NCI-H187 treated with DMSO at 0.1 percent for 48 hours (cell line): ENCODE measurements around the gene CEMIP.

Experiments used
- DNase-seq: peaks from one replicate; lab custom pipeline; 2025; lab: John Stamatoyannopoulos, UW

Gene CEMIP

GRCh38 chr15:80785335-80785734 is 6.2 kb downstream of the CEMIP start:
- DNase-seq = no peak

- DNase-seq = no peak
Measured at GRCh38 chr15:80785811-80786354, 6.7 kb downstream of the CEMIP start.

- DNase-seq = no peak
Measured at GRCh38 chr15:80787316-80787715, 8.1 kb downstream of the CEMIP start.

- DNase-seq = no peak
Measured at GRCh38 chr15:80788536-80788935, 9.4 kb downstream of the CEMIP start.

- DNase-seq = no peak
Measured at GRCh38 chr15:80789296-80789695, 10.1 kb downstream of the CEMIP start.

GRCh38 chr15:80789796-80790195 is 10.6 kb downstream of the CEMIP start:
- no peak for DNase-seq

GRCh38 chr15:80790236-80790635 is 11.1 kb downstream of the CEMIP start:
- DNase-seq = no peak

- DNase-seq = no peak
Measured at GRCh38 chr15:80791004-80791403, 11.8 kb downstream of the CEMIP start.

GRCh38 chr15:80796407-80796806 is 17.2 kb downstream of the CEMIP start:
- no peak for DNase-seq

GRCh38 chr15:80798911-80799310 is 19.7 kb downstream of the CEMIP start:
- no peak for DNase-seq

- DNase-seq = no peak
Measured at GRCh38 chr15:80800067-80800466, 20.9 kb downstream of the CEMIP start.

- DNase-seq = no peak
Measured at GRCh38 chr15:80801891-80802680, 22.9 kb downstream of the CEMIP start.

- no peak for DNase-seq
Measured at GRCh38 chr15:80803580-80804525, 24.7 kb downstream of the CEMIP start.

GRCh38 chr15:80804970-80805495 is 25.9 kb downstream of the CEMIP start:
- DNase-seq = no peak

- no peak for DNase-seq
Measured at GRCh38 chr15:80811781-80812315, 32.7 kb downstream of the CEMIP start.

- DNase-seq = no peak
Measured at GRCh38 chr15:80815106-80815505, 35.9 kb downstream of the CEMIP start.

GRCh38 chr15:80816049-80816653 is 37.0 kb downstream of the CEMIP start:
- no peak for DNase-seq

GRCh38 chr15:80816936-80817335 is 37.8 kb downstream of the CEMIP start:
- no peak for DNase-seq

- no peak for DNase-seq
Measured at GRCh38 chr15:80817901-80818300, 38.7 kb downstream of the CEMIP start.

- no peak for DNase-seq
Measured at GRCh38 chr15:80819001-80819400, 39.8 kb downstream of the CEMIP start.

GRCh38 chr15:80820092-80820491 is 40.9 kb downstream of the CEMIP start:
- no peak for DNase-seq

- DNase-seq = no peak
Measured at GRCh38 chr15:80822256-80822655, 43.1 kb downstream of the CEMIP start.
